HG03558 (cell line): ENCODE data around the gene GHSR.

Experiments used
- ATAC-seq: cut with Tn5 transposase; IDR thresholded peaks from one replicate; pipeline ENCODE4 v1.9.1; 2021; ENCODE audit warnings: moderate number of reproducible peaks; ENCODE audit not compliant: unreplicated experiment; ENCODE audit errors: extremely low read depth

The GHSR gene

DNA sequence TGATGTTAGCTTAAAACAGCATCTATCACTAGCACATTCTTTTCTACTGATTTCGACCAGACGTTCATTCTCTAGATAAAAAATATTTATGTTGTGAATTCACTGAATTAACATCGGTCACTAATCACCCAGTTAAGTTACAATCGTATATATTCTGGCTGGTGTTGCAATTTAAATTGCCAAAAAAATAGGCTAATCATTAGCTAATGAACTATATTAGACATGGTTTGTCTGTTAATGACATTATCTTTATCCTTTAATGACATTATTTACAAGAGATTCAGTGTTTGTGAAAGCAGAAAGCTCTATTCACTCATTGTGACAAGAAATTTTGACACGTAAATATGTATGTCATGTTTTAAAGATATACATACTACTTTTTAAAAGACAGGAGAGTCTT, 6.7 kb downstream of the GHSR start:
- ATAC-seq: no peak

GRCh38 chr3:172438186-172438585, 10.1 kb downstream of the GHSR start:
- no peak for ATAC-seq

GRCh38 chr3:172437713-172438112, 10.5 kb downstream of the GHSR start:
- no peak for ATAC-seq

DNA sequence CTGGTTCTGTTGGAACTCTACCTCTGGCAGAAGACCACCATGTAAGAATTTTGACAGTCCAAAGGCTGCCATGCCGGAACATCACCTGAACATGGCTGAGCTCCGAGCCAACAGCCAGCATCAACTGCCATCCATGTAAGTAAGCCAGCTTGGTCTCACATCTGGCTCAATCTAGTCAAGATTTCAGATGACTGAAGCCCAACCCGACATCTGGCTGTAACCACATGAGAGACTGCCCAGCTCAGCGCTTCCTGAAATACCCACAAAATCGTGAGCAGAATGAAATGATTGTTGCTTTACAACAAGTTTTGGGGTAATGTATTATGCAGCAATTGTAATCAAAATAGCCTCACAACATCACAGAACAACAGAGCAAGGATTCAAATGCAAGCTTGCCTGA, 32.9 kb downstream of the GHSR start:
- no peak for ATAC-seq

DNA sequence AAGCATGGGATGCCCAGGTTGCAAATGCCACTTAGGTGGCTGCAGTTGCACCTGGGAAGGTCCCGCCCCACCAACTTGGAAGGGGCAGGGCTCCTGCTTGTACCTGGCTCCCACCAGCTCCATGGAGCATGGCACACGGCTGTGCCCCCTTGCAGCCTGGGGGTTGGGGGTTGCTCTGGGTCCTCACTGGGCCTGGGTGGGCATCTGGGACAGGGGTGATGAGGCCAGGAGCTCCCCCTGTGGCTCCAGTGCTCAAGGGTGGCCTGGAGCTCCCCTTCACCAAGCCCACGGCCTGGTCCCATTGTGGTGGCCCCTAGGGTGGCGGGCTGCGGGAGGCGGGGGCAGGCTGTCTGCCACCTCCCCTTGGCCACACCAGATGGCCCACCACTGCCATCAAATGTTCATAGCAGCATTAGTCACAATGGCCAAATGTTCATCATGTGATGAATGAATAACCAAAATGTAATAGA, 36.7 kb downstream of the GHSR start:
- no peak for ATAC-seq

DNA sequence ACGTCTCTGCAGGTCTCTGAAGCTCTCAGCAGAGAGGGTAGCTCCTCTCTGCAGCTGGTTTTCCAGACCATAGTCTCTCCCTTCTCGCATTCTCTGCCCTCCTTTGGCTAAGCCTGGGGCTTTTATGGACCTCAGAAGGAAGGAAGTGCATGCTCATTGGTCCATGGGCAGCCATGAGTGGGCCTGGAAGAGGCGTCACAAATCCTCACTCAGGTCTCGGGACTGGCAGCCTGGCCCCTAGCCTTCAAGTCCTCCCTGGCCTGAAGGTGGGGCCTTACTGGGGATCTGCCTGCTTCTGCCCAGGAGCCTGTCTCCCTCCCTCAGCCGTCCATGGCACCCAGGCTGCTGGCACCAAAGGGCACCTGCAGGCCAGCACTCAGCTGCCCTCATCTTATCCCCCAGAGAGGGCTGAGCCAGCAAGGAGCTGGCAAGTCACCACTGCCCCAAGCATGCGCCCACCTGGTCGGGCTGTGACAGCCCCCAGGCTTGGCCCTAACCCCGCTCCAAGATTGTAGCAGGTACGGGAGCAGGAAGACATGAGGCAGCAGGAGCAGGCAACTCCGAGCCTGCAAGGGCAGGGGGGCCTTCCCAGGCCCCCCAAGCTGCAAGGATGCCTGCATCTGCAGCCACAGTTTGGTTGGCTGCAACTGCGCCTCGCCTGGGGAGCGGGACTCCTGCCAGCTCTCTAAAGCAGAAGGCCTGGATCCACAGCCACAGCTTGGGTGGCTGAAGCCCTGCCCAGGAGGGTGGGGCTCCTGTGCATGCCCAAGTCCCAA, 37.4 kb downstream of the GHSR start:
- no peak for ATAC-seq

DNA sequence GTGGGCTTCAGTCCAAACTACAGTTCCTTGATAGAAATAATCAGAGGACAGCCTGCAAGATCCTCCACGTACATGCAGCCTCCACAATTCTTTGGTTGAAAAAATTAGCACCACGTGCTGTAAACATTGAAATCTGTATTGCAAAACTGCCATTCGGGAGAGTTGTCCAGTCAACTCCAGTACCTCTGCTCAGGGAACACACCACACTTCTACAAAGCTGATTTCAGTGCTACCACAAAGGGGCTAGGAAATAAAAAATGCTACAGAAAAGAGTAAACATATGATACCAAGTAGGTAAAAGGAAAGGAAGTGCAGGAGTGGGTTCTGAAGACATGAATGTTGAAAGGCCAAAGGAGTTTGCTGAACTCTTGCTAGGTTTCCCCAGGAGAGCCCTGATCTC, 40.4 kb downstream of the GHSR start:
- no peak for ATAC-seq

GRCh38 chr3:172405914-172406313, 42.3 kb downstream of the GHSR start:
- no peak for ATAC-seq

DNA sequence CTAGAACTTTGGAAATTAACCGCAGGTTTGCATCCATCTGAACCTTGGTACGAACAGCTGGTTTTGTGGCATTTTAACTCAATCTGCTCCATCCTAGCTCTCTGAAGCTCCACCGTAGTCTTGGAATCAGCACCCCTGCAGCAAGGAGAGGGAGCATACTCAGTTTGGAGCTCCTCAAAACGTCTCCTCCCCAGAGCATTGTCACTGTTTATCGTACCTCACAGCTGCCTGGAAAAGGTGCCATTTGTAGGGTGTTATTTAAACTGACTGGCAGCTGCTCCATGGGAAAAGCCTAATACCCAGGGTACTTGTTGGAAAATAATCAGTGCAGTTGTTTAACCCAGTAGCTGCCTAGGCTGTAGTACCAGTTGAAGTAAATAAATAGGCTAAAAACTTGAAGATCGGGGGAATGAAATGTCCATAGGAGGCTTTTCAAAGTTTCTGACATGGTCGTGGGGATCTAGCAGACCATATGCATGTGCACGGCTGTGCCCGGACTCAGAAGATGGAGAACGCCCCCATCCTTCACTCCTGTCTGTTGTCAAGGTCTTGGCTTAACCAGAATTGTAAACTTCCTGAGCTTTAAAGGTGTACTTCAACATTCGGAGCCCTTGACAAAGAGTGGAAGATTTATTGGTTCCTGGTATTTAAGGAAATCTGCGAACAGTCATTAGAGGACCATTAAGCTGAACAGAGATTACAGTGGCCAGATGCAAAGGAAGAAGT, 43.9 kb downstream of the GHSR start:
- no peak for ATAC-seq

GRCh38 chr3:172402892-172403643, 45.2 kb downstream of the GHSR start:
- ATAC-seq: no peak

DNA sequence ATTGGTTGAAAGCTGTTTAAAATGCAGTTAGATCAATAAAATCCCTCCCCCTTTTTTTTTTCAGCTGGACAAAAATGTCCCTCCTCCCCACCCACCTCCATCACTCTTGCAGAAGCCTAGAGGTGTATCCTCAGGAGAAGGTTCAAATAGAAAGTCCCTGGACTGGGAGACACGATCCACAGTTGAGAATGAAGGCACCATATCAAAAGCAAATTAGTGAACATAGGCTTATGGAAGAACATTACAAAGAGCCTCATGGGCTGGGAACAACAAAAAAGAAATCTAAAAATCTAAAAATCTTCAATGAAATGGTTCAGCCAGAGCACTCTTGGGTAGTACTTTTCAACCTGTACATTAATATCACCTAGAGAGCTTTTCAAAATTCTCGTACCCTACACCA, 46.2 kb downstream of the GHSR start:
- no peak for ATAC-seq

DNA sequence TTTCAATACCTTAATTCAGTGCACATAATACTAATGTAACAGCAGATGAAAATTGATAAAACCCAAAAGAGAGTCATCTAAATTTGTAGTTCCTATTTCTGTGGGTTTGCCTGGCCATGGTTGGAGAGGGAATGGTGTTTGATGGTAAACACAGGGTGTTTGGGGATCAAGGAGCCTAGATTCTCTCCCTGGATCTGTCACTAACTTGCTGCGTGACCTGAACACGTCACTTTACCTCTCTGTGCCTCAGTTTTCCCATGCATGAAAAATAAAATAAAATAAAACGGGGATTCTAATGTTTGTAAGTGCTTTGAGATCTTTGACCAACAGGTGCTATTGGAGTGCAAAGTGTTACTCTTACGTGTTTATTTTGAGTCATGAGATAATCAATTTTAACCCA, 49.8 kb downstream of the GHSR start:
- no peak for ATAC-seq

DNA sequence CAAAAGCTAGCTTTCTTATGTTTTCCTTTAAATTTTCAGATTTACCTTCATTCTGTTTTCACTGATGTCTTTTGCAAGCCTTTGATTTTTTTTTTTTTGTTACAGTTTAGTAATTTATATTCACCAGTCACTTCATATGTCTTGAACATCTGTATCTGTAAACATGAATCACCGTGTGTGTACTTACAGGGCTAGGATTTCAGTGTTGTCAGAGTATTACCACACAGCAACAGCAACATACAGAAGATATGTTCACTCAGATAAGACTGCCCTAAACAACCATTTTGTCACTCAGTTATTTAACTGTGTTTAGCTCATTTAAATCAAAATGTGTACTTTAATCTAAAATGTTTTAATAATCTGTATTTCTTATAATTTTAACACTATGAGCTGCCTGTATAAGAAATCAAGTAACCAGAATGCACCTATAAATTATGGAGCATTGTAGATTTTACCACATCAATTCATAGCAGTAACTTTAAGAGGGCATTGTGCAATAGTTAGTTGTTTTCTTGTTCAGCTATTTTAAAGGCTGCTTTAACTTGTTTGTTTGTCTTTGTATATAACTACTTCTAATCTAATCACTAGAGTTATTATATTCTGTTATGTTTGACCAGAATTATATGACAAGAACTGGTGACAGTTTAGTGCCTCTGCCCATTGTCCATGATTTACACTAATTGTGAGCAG, 50.4 kb downstream of the GHSR start:
- ATAC-seq: no peak

GRCh38 chr3:172396400-172396799, 51.9 kb downstream of the GHSR start:
- ATAC-seq: no peak

DNA sequence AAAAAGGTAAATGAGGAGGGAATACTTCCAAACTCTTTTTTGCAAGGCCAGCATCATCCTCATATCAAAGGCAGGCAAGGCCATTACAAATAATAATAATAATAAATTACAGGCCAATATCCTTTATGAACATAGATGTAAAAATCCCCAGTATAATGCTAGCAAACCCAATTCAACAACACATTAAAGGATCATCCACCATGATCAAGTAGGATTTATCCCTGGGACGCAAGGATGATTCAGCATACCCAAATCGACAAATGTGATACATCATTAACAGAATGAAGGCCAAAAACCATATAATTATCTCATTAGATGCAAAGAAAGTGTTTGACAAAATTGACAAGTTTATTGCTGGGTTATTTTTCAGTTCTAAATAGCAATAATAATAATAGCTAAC, 53.6 kb downstream of the GHSR start:
- no peak for ATAC-seq
